ENCODE results near the gene WAC.
"Not testable (repeated sequence)": the region's sequence is repeated elsewhere in the genome, so short reads cannot be mapped to it uniquely, and the experiment has no call there.

Gene WAC

GRCh38 chr10:28532337-28533185 lies at the start of gene WAC:
Gene WAC, plus strand, starts transcription at chr10:28533118. Its CDS starts 462 bp downstream, at chr10:28533580.
- in situ Hi-C loops (cut with MboI; ENCODE audit: low sequenced_read_pairs), result no loop called here

GRCh38 chr10:28489206-28489605 lies 43.7 kb upstream of the WAC start:
- in situ Hi-C loops (cut with MboI; ENCODE audit: low sequenced_read_pairs), result no loop called here

- in situ Hi-C loops (cut with MboI; ENCODE audit: low sequenced_read_pairs), result not testable (repeated sequence)
Observed at GRCh38 chr10:28490256-28490865, 42.6 kb upstream of the WAC start.

- in situ Hi-C loops (cut with MboI; ENCODE audit: low sequenced_read_pairs), result no loop called here
Observed at GRCh38 chr10:28492116-28492920, 40.6 kb upstream of the WAC start.

GRCh38 chr10:28494420-28494819 lies 38.5 kb upstream of the WAC start:
- in situ Hi-C loops (cut with MboI; ENCODE audit: low sequenced_read_pairs), result no loop called here

- in situ Hi-C loops (cut with MboI; ENCODE audit: low sequenced_read_pairs), result no loop called here
Observed at GRCh38 chr10:28495084-28495483, 37.8 kb upstream of the WAC start.

GRCh38 chr10:28496017-28496416 lies 36.9 kb upstream of the WAC start:
- in situ Hi-C loops (cut with MboI; ENCODE audit: low sequenced_read_pairs), result no loop called here

GRCh38 chr10:28496481-28496961 lies 36.4 kb upstream of the WAC start:
- in situ Hi-C loops (cut with MboI; ENCODE audit: low sequenced_read_pairs), result no loop called here

- in situ Hi-C loops (cut with MboI; ENCODE audit: low sequenced_read_pairs), result no loop called here
Observed at GRCh38 chr10:28497313-28498126, 35.4 kb upstream of the WAC start.

- in situ Hi-C loops (cut with MboI; ENCODE audit: low sequenced_read_pairs), result not testable (repeated sequence)
Observed at GRCh38 chr10:28500203-28500602, 32.7 kb upstream of the WAC start.

GRCh38 chr10:28503114-28503513 lies 29.8 kb upstream of the WAC start:
- in situ Hi-C loops (cut with MboI; ENCODE audit: low sequenced_read_pairs), result no loop called here

GRCh38 chr10:28505359-28505959 lies 27.5 kb upstream of the WAC start:
- in situ Hi-C loops (cut with MboI; ENCODE audit: low sequenced_read_pairs), result no loop called here

GRCh38 chr10:28508304-28508925 lies 24.5 kb upstream of the WAC start:
- in situ Hi-C loops (cut with MboI; ENCODE audit: low sequenced_read_pairs), result no loop called here

- in situ Hi-C loops (cut with MboI; ENCODE audit: low sequenced_read_pairs), result no loop called here
Observed at GRCh38 chr10:28509286-28509685, 23.6 kb upstream of the WAC start.

GRCh38 chr10:28514648-28515047 lies 18.3 kb upstream of the WAC start:
- in situ Hi-C loops (cut with MboI; ENCODE audit: low sequenced_read_pairs), result no loop called here

- in situ Hi-C loops (cut with MboI; ENCODE audit: low sequenced_read_pairs), result no loop called here
Observed at GRCh38 chr10:28520346-28520745, 12.6 kb upstream of the WAC start.

- in situ Hi-C loops (cut with MboI; ENCODE audit: low sequenced_read_pairs), result not testable (repeated sequence)
Observed at GRCh38 chr10:28520828-28521227, 12.1 kb upstream of the WAC start.

- in situ Hi-C loops (cut with MboI; ENCODE audit: low sequenced_read_pairs), result not testable (repeated sequence)
Observed at GRCh38 chr10:28521961-28522360, 11.0 kb upstream of the WAC start.

- in situ Hi-C loops (cut with MboI; ENCODE audit: low sequenced_read_pairs), result no loop called here
Observed at GRCh38 chr10:28523725-28524252, 9.1 kb upstream of the WAC start.

All from HL-60/S4 treated with retinoic acid at 250 ng/mL for 4 days and 3 days (cell line).